ENCODE data around the gene ZBTB21. TPM values are rescaled to one million over a fixed set of nuclear protein-coding genes. Genes with fewer than 3 reads are reported as not detected.

Gene ZBTB21
- total and polyA plus RNA-seq, 2 of the 8 experiments (the other 6 are each of a cell fraction or from before 2014, with no cell fraction given), result 3.9 to 17.8 TPM

DNA sequence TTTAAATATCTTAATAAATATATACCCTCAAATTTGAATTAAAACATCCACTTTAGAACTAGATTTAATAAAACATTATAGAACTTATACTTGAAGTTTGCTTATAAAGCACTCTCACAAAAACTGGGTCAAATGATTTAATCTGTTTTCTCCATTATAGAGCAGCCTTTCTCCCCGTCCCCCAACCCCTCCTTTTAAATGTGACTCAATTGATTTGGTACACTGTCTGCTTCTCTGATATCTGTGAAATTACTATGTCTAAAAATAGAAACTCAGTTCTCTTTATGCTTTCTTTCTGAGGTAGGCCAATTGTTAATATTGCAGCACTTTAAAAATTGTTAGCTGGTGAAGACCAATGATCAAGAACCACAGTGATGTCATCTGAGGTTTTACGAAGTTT is 6.9 kb upstream of the ZBTB21 start:
- Histone ChIP-seq H2BK20ac (ENCODE audit: low read length) (no peak overlapping the region), H2BK15ac (ENCODE audit: low read length) (no peak overlapping the region), H3K14ac (ENCODE audit: insufficient read length) (no peak overlapping the region), H2BK12ac (ENCODE audit: low read depth, low read length) (no peak overlapping the region), H3K23me2 (ENCODE audit: low read depth, low read length) (no peaks in the 10 kb centered on the region), H2BK120ac (replicated peaks; ENCODE audit: low read depth, low read length) (no peak overlapping the region), H3K56ac (replicated peaks; ENCODE audit: insufficient read length, low read depth, low read length) (no peak overlapping the region), H3K79me1 (ENCODE audit: low read depth, low read length) (no peaks in the 10 kb centered on the region), H3K9me3 (ENCODE audit: insufficient read depth in 2 of 2, low read depth in 1 of 2, low read length in 1 of 2) (peaks cover 0 to 2% of the 10 kb centered on the region in 2 experiments; a peak in 1 of 4 replicates), H4K20me1 (replicated peaks in 1 of 2; ENCODE audit: control insufficient read depth in 1 of 2, insufficient read depth in 2 of 2, low read length in 2 of 2) (no peaks in the 10 kb centered on the region), H3K27ac (ENCODE audit: low read depth, low read length) (no peak overlapping the region), H3K23ac (ENCODE audit: insufficient read length) (no peak overlapping the region), H3K4me3 (ENCODE audit: extremely low read depth in 1 of 4, insufficient read depth in 2 of 4, low read depth in 3 of 4, low read length in 4 of 4) (no peak overlapping the region), H4K8ac (ENCODE audit: extremely low read depth, insufficient read depth, low read length) (no peak overlapping the region), H2AK5ac (ENCODE audit: low read depth, low read length) (no peak overlapping the region), H2AFZ (ENCODE audit: low read length) (no peak overlapping the region), H3K18ac (ENCODE audit: extremely low read depth, low read length) (no peak overlapping the region), H4K5ac (ENCODE audit: insufficient read length, low read depth, low read length) (no peak overlapping the region), H3K4ac (replicated peaks; ENCODE audit: insufficient read length, low read depth, low read length) (no peak overlapping the region), H3K79me2 (ENCODE audit: control insufficient read depth in 1 of 2, insufficient read depth in 2 of 2, low read length in 2 of 2) (no peaks in the 10 kb centered on the region), H3K4me1 (replicated peaks in 1 of 4; ENCODE audit: control insufficient read depth in 3 of 4, insufficient read depth in 4 of 4, low read length in 3 of 4) (peaks cover 0 to 7% (median 3%) of the 10 kb centered on the region in 4 experiments; a peak in 5 of 7 replicates), H4K91ac (replicated peaks; ENCODE audit: insufficient read length, low read length) (no peak overlapping the region), H3K36me3 (ENCODE audit: control insufficient read depth in 2 of 4, insufficient read depth in 4 of 4, low read length in 3 of 4) (no peaks in the 10 kb centered on the region; a peak in 1 of 8 replicates), H3K9ac (replicated peaks in 1 of 4; ENCODE audit: extremely low read depth in 1 of 4, low read depth in 3 of 4, low read length in 3 of 4) (no peak overlapping the region), H3K27me3 (replicated peaks in 1 of 4; ENCODE audit: control insufficient read depth in 3 of 4, extremely low read depth in 1 of 4, insufficient read depth in 3 of 4, low read length in 3 of 4) (peaks cover 0 to 10% (median 8%) of the 10 kb centered on the region in 4 experiments; a peak in 6 of 7 replicates), H3K4me2 (ENCODE audit: insufficient read depth in 1 of 2, low read depth in 2 of 2, low read length in 2 of 2) (no peak overlapping the region), H2BK5ac (ENCODE audit: low read depth, low read length) (no peak overlapping the region)
- 94% methylated on average over 2 of the region's 2 CpGs; no CpG with 5 or more reads in 1 of the 2 experiments for WGBS, 2 experiments (ENCODE audit: extremely low coverage in 1 of 2, insufficient coverage in 1 of 2, insufficient read length in 1 of 2, insufficient replicate concordance in 2 of 2, low coverage in 1 of 2, low lambda C conversion rate in 2 of 2, missing lambda C conversion rate in 1 of 2)
- DNase-seq (ENCODE audit: low read depth in 1 of 2, low spot score in 2 of 2) (no peak), FAIRE-seq (no peak)
- CTCF ChIA-PET (ENCODE audit: partially characterized antibody), result interaction anchor here (1.6 to 2.2 kb wide), 3 partner anchors 11 to 128 kb away, joined by 4 to 7 read pairs (median 4); no protein-coding TSS in a partner anchor
- POLR2A ChIA-PET (ENCODE audit: partially characterized antibody), result no interaction called here
- TF ChIP-seq TAF1 (IDR thresholded peaks at IDR 0.05; ENCODE audit: low read depth, low read length), result no peak
- no peak for TF ChIP-seq TEAD4 (IDR thresholded peaks at IDR 0.05; ENCODE audit: low read depth, low read length)
- no peak for TF ChIP-seq GTF2F1 (IDR thresholded peaks at IDR 0.05; ENCODE audit: borderline replicate concordance, low read depth, low read length)
- no peak for TF ChIP-seq BCL11A (IDR thresholded peaks at IDR 0.05; ENCODE audit: low read depth in 2 of 2, low read length in 2 of 2)
- no peak for TF ChIP-seq EZH2 (IDR thresholded peaks at IDR 0.05; ENCODE audit: low read depth, low read length, severe bottlenecking)
- TF ChIP-seq ATF3 (IDR thresholded peaks at IDR 0.05; ENCODE audit: insufficient read depth, low read depth, low read length), result no peak
- TF ChIP-seq SIN3A (conservative IDR thresholded peaks at IDR 0.05 in 1 of 2, IDR thresholded peaks at IDR 0.05 in 1 of 2; ENCODE audit: low read depth in 1 of 2, low read length in 2 of 2), result no peak
- no peak for TF ChIP-seq NANOG (IDR thresholded peaks at IDR 0.05; ENCODE audit: insufficient read depth, low read depth, low read length, poor library complexity, severe bottlenecking)
- TF ChIP-seq KDM5A (IDR thresholded peaks at IDR 0.05; ENCODE audit: low read length), result no peak
- no peak for TF ChIP-seq KDM1A (IDR thresholded peaks at IDR 0.05; ENCODE audit: borderline replicate concordance, low read length)
